Limb (tissue), 2 donors: ENCODE data around the gene SIL1.
"Not testable (repeated sequence)": the region's sequence is repeated elsewhere in the genome, so short reads cannot be mapped to it uniquely, and the experiment has no call there.

ENCODE experiments used
- DNase-seq, 2 donors: peaks; one replicate each; pipeline ENCODE4 v3.0.0-alpha.2; 2016; ENCODE audit errors: extremely low spot score in 2 of 2

SIL1 gene

DNA sequence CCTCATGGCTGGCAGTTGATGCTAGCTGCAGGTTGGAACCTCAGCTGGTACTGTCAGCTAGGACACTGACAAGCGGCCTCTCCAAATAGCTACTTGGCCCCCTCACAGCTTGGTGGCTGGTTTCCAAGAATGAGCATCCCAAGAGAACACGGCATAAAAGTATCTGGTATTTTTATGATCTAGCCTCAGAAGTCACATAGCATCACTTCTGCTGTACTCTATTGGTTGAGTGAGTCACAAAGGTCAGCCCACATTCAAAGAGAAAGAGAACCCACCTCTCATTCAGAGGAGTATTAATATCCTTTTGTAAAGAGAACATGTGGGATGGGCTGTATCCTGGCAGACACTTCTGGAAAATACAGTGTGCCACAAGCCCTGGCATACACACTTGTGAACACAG, 6.0 kb upstream of the SIL1 start:
- no peak for DNase-seq

DNA sequence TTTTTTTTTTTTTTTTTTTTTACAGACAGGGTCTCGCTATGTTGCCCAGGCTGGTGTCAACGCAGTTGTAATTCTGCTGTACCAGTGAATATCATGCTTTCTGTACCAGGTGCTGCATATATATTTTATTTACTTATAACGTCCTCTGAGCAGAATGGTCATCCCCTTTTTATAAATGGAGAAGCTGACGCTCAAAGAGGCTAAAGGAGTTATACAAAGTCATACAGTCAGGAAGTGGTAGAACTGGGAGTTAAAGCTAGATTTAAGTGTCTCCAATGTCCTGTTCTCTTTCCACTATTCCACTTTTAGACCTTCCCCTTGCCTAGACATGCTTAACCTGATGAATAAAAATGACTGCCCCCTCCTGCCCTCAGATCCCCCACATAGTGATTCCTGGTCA, 1.2 kb upstream of the SIL1 start:
- DNase-seq = no peak

DNA sequence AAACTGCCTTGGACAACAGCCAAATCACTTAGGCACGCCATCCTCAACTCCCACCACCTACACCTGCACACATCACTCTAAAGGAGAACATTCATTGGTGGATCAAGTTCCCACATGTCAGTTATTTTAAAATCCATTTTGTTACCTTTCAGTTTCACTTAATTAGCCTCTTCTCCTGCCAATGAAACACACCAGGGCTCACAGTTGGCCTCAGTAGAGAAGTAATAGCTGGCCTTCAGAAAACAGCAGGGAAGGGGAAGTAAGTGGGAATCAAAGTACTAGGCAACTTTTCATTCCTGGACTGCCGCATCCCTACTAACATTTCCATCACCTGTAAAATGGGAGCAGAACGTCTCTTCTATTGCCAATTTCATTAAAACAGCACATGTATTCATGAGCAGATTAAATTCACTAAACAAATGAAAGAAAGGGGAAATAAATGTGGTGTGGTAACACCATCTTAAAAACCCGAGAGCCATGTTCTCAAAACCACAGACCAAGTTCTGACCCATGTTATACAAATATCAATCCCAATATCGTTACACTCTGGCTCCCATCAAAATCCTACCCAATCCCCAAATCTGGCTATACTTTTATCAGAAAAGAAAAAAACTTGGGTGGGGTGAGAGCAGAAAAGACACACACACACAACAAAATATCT, 1.7 kb downstream of the SIL1 start:
- no peak for DNase-seq

DNA sequence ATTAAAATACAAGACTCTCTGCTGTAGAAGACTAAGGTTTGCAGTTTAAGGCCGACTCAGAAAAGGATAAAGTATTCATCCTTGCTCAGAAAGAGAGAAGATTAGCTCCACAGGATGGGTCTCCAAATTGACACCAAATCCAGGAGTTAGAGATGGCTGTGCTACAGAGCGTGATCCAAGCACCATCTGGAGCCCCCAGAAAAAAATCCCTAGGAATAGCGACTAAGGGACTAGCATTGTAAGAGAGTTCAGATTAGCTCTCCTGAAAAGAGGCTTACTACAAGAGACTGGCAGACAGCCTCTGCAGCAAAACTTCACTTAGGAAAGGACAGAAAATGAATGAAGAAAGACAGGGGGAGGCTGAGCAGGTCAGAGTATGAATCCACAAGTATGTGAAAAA, 3.7 kb downstream of the SIL1 start:
- DNase-seq = no peak

DNA sequence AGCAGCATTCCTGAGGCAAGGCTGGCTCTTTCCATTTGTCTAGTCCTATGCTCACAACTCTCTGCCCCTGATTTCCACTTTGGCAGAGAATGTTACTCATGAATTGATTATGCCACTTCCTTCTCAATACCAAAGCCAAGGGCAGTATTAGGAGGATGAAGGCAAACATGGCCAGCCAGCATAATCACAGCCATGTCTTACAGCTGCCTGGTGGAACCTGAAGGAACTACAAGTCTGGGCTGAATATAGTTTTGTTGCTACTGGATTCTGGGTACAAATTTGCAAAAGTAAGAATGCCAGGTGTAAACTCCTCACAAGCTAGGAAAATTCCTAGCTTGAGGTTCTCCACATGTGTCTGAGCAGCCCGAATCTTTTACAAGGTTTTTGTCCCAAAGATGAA, 4.2 kb downstream of the SIL1 start:
- DNase-seq = no peak

DNA sequence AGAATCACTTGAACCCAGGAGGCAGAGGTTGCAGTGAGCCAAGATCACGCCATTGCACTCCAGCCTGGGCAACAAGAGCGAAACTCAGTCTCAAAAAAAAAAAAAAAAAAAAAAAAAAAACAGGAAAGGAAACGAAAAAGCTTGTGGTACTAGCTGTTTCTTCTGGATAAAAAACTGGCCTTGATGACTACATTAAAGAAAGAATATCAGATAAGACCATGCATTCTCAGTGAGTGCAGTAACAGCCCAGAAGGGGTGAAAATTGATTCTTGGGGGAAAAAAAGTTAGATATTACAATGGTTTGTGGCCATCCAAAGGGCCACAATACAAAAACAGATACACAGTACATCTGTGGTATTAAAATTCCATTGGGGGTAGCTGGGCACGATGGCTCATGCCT, 5.3 kb downstream of the SIL1 start:
- DNase-seq = not testable (repeated sequence)

DNA sequence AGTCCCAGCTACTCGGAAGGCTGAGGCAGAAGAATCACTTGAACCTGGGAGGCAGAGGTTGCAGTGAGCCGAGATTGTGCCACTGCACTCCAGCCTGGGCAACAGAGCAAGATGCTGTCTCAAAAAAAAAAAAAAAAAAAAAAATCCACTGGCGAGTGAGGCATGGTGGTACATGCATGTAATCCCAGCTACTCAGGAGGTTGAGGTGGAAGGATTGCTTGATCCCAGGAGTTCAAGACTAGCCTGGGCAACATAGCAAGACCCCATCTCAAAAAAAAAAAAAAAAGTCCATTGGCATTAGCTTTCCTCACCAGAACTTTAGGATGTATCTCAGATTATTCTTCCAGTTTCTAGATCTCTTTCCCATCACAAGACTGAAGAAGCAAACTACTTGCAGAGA, 6.2 kb downstream of the SIL1 start:
- DNase-seq = not testable (repeated sequence)

DNA sequence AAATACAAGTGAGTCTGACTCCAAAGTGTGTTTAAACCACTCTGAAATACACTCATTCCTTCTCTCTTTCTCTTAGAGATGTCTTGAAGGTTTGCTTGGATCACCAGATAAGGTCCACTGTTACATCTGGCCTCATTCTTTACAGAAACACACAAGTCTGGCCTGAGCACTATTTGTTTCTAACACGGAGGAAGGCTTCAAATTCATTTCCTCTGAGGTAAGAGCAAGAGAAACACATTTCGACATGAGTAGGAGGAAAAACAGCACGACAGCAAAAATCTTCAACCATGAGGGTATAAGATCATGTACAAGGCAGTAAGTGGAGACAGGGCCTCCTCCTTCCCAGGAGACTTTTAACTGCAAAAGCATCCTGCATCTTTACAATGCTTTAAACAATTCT, 8.0 kb downstream of the SIL1 start:
- no peak for DNase-seq

DNA sequence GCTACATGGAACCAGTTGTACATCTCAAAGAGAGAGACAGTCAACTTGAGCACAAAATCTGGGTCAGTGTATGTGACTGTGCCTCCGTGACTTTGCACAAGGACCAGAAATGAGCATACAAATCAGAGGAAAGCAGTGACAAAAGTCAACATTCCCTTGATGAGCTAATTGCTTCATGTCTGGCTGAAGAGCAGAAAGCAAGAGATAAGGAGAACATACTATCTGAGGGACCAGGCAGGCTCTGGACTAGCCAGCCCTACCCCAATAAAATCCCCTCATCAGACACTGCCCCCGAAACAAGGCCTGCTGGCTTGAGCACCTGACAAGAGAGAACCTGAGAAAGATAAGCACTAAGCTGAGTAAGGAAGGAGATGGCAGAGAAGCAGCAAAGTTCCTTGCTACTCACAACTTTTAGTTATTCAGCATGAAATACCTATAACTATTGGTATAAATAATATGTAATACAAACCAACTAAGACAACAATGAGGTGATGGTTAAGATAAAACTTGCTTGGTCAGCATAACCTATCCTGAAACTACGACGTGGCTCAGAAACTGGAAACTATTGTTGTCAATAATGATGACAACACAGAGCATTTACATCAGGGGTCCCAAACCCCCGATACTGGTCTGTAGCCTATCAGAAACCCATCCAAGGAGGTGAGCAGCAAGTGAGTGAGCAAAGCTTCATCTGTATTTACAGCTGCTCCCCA, 9.5 kb downstream of the SIL1 start:
- DNase-seq = no peak

DNA sequence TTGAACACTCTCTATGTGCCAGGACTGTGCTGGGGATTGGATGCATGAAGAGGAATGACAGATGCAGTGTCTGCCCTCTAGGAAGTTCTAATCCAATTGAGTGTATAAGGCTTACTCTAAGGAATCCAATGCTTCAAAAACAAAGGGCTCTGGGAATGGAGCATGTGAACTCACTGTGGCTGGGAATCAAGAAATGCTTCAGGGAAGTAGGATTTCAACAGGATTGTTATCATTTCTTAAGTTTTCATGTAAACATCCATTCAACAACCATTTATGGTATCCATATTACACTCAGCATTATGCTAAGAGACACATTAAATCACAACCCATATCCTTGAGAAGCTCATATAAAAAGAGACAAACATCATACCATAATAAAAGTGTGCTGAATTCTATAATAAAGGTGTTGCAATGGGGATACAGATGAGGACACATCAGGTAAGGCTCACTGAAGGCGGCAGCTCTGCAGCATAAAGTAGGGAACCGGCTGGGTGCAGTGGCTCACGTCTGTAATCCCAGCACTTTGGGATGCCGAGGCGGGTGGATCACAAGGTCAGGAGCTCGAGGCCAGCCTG, 11.3 kb downstream of the SIL1 start:
- DNase-seq = no peak

DNA sequence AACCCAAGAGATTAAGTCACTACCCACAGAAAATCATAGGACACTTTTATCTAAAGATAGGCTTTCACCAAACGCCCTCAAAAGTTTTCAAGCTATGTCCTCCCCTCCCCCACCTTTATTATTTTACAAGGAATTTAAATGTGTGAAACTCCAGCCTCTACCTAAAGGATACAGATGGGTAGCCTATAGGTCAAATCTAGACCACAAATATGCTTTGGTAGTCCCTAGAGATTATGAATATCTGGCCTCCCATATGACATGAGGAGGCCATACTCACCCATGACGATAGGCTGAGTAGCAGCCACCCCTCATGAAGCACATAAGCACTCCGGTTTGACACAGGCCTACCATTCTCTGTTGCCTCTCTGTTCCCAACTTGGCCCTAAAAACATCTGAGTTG, 11.9 kb downstream of the SIL1 start:
- DNase-seq = no peak

DNA sequence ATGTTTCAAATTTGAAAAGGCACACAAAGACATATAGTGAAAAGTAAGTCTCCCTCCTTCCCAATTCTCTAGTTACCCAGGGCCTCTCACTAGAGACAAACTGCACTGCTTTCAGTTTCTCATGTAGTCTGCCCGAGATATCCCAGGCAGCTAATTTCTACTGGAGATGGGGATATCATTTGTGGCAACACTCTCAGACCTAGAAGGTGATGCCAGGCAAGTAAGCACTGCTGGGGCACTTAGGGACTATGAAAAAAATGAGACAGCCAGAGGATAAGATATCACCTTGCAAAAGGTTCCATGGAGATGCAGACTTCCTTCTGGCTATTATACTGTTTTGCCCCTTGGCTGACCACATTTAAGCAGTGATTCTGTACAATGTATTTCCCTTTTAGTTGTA, 12.6 kb downstream of the SIL1 start:
- DNase-seq = no peak

DNA sequence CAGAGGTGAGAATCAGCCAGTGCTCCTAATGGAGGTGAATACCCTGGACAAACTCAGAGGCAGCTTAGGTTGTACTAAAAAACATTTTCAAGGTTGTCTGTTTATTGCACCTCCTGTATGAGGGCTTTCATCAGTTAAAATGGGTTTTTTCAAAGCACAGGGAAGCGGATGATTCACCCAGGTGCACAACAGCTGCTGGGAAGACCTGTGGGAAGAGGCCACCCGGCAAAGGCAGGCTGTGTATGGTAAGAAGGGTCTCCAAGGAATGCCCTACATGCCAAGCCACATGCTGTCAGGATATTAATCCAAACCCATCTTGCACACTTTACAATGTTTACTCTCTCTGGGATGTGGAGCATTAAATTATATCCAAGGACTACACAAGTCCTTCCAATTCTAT, 14.7 kb downstream of the SIL1 start:
- no peak for DNase-seq

DNA sequence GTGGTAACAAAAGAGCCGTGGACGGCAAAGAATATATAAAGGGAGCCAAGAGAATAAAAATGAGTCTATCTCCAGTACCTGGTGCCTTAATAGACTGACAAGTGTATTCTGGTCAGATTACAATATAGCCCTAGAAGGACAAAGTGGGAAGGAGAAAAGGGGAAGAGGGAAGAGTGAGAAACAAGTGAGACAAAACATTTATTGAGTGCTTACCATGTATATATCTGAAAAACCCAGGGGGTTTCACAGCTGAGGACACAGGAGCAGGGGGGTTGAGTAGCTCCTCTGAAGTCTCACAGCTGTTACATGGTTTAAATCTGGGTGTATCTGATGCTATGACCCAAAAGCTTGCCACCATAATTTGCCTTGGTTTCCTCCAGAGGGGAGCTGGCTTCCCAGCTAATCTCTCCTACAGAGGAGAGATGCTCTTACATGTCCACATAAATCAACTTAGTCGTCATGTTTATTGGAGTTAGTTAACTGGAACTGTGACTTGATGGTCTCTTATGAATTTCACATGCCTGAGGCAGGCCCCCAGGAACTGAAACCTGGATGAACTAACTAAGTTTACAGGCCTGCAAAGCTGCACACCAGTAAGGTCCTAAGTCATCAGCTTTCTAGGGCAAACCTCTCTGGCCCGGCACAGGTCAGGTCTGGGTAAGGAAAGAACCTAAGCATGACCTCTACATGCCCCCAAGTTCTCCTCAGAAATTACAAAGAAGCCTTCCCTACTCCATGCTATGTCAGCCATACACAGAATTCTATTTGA, 15.5 kb downstream of the SIL1 start:
- no peak for DNase-seq

DNA sequence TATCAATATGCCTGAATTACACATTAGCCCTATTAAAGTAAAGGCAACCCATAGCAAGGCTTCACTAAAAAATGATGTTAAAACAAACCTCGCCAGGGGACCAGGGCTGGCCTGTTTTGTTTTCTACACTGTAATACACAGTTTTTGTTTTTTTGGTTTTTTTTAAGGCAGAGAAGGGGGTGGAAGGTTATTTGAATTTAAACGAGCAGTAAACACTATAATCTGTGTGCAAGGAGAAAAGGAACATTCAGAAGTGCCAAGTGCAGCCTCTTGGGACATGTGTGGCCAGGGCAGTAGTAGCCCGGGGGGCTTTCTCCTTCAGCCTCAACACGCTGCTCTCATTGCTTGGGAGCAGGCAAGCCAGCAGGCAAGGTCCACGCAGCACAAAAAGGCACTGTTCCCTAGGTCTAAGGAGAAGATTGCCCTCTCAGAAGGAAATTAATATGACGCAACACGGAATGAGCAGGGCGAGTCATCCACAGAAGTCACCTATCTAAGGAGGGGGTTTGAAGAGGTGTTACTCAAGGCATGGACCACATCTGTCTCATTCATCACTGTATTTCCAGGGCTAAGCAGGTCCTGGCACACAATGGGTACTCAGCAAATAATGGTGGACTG, 16.2 kb downstream of the SIL1 start:
- no peak for DNase-seq

DNA sequence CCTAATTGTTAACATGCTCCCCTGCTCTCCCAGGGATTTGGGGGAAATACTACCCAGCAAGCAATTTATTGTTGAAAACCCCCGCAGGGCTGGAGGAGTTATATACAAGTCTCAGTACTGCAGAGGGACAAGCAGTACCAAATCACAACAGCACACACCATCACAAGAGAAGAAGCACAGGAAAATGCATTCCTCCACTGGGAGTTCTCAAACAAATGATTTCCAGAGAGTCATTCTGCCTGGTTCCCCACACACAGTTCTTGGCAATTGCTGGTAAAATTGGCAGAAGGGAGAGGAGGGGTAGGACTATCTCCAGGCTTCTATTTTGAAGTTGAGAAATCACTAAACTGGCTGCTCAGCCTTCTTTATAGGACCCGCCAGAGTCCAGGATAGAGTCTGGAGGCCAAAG, 16.8 kb downstream of the SIL1 start:
- no peak for DNase-seq

DNA sequence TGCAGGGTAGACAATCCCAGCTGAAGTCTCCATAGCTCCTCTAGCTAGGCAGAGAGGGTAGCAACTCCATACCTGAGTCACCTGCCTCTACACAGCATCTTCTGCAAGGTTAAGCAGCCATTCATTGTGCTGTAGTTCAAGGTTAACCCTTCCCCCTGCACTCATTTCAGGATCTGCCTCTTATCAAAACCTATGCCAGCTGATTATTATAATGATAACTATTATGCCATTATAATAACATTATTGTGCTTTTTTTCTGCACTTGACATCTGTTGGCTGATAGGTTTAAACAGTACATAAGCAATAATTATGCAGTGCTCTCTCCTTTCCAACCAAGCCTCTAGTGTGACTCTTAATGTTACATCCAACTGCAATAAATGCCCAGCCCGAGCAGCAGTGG, 17.3 kb downstream of the SIL1 start:
- no peak for DNase-seq

DNA sequence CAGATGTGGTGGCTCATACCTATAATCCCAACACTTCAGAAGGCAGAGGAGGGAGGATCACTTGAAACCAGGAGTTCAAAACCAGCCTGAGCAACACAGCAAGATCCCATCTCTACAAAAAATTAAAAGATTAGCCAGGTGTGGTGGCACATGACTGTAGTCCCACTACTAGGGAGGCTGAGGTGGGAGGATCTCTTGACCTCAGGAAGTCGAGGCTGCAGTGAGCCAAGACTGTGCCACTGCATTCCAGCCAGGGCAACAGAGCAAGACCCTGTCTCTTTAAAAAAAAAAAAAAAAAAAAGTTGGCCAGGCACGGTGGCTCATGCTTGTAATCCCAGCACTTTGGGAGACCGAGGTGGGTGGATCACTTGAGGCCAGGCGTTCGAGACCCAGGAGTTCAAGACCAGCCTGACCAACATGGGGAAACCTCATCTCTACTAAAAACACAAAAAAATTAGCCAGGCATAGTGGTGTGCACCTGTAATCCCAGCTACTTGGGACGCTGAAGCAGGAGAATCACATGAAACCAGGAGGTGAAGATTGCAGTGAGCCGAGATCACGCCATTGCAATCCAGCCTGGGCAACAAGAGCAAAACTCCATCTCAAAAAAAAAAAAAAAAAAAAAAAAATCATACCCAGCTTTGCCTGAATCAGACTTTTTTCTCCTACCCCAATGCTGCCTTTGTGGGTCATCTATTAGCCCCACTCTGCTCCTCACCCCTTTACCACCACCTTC, 18.2 kb downstream of the SIL1 start:
- DNase-seq = not testable (repeated sequence)

DNA sequence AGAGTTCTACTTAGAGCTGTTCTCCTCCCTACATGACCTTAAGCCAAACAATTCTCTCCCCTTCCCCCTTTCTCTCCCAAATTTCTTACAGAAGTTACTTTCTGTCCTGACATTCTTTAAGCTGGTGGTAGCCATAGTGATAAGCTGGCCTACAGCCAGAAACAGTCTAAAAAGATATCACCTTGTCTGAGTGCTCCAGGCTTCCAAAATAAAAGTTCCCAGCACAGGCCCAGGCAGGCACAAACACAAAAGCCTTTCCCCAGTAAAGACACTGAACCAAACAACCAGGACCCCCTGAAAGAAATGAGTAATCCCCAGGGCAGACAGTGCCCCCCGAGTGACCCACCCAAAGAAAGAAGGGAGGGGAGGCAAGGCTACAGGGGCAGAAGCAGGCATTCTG, 19.2 kb downstream of the SIL1 start:
- DNase-seq = peak in 1 of 2 donors; percentile 50

DNA sequence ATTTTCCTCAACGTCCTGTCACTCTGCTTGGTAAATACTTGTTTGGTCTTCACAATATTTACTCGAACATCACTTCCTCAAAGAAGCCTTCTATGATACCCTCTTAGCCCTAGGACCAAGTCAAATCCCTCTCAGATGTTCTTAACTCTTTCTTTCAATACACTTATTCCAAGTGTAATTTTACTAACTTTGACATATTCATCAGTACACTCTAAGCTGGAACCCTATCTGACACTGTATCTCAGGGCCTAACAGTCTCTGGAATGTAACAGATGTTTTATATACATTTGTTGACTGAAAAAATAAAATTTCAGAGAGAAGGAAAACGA, 19.6 kb downstream of the SIL1 start:
- DNase-seq = no peak

DNA sequence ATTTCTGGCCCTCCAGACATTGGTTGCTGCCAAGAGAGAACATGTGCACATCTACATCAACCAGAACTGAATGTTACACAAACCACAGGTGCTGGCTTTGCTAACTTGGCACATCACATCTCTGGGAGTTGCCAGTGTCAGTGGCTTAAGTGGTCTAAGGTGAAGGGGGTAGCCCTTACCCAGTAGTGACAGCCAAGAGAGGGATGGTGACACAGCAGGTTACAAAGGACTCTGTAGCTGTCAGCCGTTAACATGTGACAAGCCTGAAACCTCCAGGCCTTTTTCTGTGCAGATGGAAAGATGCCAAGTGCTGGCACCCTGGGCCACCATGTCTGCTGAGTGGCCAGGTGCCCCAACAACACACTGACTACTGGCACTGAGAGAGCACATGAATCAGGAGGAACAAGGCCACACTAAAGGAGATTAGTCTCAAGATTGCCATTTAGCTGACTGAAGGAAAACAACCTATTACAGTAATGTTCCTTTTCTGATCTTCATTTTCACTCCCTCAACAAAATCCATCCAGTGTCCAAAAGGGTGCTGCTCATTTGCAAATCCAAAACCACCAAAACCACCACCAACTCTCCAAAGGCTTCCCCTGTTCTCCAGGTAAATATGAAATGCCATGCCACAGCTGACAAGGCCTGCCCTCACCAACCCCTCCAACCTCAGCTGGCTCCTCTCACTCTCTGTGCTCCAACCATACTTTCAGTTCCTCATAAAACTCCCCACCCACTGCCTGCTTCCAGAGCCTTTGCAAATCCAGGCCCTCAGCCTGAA, 20.2 kb downstream of the SIL1 start:
- DNase-seq = no peak
